Fibroblast of skin of back (primary cell): ENCODE measurements around the gene RNF43.
"Not testable (repeated sequence)": the region's sequence is repeated elsewhere in the genome, so short reads cannot be mapped to it uniquely, and the experiment has no call there.

ENCODE experiments used
- DNase-seq: peaks from one replicate; pipeline ENCODE4 v3.0.0-alpha.2; 2013

Gene RNF43

DNA sequence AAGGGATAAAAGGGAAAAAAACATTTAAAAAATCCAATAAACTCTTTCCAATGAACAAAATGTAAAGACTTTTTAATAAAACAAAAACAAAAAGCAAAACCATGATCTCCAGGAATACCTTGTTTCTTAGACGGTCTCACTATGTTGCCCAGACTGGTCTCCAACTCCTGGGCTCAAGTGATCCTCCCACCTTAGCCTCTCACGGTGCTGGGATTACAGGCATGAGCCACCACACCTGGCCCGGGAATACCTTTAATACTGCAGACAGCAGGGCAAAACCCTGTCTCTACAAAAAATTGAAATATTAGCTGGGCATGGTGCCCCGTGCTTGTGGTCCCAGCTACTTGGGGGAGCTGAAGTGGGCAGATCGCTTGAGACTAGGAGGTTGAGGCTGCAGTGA lies 7.9 kb downstream of the RNF43 start:
- no peak for DNase-seq

- no peak for DNase-seq
Measured at GRCh38 chr17:58403311-58403710, 14.0 kb downstream of the RNF43 start.

DNA sequence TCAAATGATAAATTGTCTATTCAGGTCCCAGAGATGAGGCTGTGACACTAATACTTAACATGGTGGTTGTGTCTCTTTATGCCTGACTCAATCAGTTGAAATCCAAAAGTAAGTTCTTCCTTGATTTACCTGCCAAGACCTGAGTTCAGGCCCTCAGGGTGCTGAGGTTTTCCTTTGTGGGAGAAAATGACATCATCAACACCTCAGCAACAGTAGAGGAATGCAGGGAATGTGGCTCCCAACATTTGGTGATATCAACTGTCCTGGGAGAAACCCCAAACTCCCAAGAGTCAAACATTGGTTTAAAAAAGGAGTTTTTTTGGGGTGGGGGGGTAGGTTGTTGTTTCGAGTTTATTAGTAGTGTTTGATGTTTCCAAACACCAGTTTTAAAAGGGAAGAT lies 14.7 kb downstream of the RNF43 start:
- peak; percentile 37 for DNase-seq

DNA sequence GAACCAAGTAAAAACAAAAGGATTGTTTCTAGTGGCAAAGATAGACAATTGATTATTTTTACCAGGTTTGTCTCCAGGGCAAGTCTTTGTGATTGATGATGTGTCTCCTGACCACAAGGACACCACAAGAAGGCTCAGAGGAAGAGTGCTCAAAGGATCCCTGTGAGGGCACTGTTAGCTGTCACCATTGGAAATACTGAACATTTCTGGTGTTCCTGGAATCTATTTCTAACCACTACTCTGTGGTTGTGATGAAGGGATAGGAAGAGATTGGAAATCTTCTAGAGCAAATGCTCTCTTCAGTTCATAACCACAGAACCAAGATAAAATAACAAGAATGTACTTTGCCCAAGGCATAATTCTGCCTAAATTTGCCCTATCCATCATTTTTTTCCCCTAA lies 15.3 kb downstream of the RNF43 start:
- DNase-seq: peak; percentile 60

DNA sequence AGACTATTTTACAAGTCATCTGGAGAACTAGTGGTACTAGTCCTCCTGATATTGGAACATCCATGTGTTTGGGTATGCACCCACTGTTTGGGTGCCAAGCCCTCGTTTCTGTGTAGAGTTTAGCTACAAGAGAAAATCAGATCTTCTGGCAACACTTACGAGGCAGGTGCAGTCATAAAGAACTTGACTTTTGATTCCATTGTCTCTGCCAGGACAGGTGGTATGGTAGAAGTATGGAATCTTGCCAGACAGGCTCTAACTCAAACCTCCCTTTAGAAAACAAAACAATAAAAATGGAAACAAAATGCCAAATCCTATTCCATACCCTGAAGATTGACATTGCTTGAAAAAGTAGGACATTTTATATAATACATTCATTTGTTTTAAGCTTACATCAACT lies 16.0 kb downstream of the RNF43 start:
- DNase-seq: no peak

DNA sequence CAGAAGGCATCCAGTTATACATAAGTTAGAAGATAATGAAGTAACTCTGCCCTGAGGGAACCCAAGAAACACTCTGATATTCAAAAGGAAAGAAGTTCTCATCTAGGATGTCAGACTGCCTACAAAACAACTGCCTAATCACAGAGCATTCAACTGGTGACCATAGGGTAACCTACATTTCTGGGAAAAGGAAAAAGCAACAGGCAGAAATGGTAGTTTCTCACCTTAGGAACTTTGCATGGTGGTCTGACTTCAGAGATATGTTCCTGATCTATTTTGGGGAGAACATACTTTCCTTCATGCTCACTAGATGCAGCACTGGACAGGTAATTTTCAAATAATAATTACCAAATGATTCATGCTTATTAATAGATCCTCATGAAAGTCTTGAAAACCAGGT lies 16.5 kb downstream of the RNF43 start:
- no peak for DNase-seq

- DNase-seq: no peak
Measured at GRCh38 chr17:58399974-58400373, 17.4 kb downstream of the RNF43 start.

DNA sequence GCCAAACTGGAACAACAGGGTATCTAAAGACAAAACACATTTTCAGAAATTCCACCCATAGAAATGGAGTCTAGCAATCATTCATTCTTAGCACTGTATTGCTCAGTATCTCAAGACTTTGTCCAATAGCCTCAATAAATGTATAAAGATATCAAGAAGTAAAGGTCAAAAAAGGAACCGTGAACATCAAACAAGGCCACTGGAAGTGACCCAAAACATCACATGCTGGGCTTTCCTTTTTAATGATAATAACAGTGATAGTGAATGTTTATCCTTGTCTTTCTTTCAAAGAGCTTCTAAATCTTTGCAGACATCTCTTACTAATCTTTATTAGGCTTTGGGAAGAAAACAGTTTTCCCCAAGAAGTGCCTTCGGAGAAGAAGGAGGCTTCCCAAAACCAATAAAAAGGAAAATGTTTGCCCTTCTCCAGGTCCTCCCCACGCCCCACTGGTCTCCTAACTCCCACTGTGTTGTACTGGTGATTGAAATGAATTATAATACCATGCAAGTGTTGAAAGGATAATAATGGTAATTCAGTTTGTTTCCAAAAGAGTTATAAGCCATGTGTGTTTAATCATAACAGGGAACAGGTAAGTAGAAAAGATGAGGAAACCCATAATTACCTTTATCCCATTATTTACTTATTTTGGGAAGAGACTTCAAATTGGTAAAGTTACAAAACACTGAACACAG lies 18.6 kb downstream of the RNF43 start:
- DNase-seq: no peak

GRCh38 chr17:58397421-58397820 lies 19.9 kb downstream of the RNF43 start:
- not testable (repeated sequence) for DNase-seq

DNA sequence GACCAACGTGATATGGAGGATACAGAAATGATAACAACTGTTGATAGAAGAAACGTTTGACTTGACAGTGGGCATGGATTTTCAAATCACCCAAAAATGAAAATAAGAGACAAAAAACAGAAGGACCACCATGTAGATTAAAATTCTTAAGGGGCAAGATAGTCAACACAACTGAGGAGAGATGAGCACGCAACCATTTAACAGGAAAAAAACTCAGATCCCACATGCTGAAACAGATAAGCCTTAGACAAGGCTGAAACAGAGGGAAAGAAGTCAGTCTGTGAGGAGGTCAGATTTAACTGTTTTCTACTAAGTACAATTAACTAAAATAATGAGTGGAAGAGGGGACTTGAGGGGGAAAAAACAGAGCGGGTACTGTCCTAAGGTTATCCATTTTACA lies 21.2 kb downstream of the RNF43 start:
- no peak for DNase-seq

GRCh38 chr17:58394534-58395223 lies 22.7 kb downstream of the RNF43 start:
- no peak for DNase-seq

DNA sequence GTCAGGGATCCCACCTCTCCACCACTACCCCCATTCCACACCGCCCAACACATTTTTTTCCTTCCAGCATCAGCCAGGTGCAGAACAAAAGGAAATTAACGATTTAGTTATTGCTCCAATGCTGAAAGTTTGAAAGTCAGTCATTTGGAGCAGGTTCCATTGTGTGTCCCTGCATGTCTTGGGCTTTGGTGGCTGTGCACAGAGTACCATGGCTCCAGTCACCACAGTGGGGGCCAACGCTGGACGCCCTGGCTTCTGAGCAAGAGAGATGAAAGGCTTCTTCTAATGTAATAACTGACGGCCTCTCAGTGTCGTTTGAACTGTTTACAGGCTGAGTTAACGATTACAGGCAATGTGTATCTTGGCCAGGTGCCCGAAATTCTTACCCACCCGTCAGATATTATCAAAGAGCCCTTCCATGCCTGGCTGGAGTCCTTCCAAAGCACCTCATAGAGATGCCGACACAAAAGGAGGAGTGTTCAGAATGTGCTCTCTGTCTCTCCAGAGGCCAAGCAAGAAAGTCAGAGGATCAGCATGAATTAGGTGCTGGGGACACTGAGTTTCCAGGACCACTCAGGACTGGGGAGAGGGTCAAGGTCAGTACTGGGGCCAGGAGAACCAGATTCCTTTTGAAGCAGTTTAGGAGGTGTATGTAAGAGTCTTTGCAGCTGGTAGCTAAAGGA lies 25.9 kb downstream of the RNF43 start:
- no peak for DNase-seq

DNA sequence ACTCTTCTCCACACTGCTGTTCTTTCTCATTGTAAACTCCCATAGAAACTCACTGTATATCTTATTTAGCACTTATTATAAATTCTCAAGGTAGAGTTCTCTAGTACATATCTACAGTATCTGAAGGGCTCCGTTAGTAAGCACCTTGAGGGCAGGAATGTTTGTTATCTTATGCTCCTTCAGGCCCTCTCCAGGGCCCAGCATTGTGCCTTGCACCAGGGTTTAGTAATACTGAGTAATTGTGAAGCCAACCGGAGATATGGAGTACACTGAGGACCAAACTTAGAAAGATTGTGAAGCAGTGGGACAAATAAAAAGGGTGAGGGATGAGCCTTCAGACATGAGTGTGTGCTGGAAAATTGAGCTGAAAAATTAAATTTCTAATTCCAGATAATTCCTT lies 26.4 kb downstream of the RNF43 start:
- no peak for DNase-seq

- DNase-seq: no peak
Measured at GRCh38 chr17:58388302-58389190, 28.8 kb downstream of the RNF43 start.

DNA sequence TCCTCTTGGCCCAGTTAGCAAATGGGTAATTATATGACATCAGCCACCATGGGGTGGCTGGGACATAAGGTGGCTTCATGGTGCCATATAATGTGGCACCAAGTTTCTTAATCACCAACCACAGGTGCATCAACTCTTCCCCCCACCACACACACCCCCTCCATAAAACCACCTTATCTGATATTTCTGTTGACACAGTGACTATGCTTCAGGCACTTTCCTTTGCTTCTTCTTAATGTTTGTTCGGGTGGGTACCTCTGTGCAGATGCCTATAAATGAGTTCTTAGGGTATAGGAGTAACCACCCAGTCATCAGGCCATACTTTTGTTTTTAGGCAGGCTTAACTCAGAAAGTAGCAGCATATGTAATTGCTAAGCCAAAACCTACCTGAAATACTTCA lies 29.5 kb downstream of the RNF43 start:
- DNase-seq: no peak

DNA sequence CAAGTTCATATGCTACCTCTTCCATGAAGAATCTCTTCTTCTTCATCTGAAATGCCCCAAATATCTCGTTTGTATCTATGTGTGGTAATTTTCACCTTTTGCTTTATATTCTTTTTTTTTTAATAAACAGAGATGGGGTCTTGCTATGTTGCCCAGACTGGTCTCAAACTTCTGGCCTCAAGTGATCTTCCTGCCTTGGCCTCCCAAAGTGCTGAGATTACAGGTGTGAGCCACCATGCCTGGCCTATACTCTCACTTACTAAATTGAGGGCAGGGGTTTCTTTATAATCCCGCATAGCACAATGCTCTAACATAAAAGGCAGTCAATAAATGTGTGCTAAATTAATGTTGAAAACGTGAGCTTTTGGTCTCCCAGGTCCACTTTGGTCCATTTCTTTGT lies 30.6 kb downstream of the RNF43 start:
- no peak for DNase-seq

- no peak for DNase-seq
Measured at GRCh38 chr17:58385359-58385899, 31.9 kb downstream of the RNF43 start.

GRCh38 chr17:58384897-58385296 lies 32.4 kb downstream of the RNF43 start:
- no peak for DNase-seq

DNA sequence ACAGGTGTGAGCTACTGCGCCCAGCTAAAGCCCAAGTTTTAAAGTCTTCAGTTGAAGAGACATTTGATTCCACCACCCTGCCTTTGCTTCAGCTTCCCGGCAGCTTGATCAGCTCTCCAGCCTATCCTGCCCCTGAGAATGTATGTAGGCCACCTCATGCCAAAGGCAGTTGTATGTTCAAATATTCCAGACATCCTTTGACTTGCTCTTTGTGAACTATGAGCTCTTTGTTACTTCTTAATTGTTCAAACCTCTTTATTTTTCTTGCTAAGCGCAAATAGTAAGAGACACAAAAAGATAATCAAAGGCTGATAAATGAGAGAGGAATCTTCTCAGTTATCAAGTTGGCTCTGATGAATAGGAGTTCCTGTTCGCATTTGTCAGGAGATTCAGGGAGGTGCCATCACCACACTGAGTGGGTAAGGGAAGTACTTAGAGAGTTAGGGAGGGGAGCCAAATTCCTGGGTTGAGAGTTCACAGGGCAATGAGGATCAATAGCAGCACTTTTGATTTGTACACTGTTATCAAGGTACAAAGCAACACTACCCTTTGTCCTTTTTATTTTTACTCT lies 33.4 kb downstream of the RNF43 start:
- no peak for DNase-seq

GRCh38 chr17:58382872-58383242 lies 34.5 kb downstream of the RNF43 start:
- DNase-seq: no peak

- DNase-seq: no peak
Measured at GRCh38 chr17:58382108-58382871, 35.0 kb downstream of the RNF43 start.
